GM12872 (cell line): ENCODE results near the gene PTPDC1.

Source experiments
- TF ChIP-seq, protein P1 (sequence below): IDR thresholded peaks from 3 replicates; pipeline ENCODE4 v1.5.1; 2011; ENCODE audit warnings: low read depth, mild to moderate bottlenecking, low read length, moderate library complexity; ENCODE audit not compliant: insufficient read depth

PTPDC1 gene

DNA sequence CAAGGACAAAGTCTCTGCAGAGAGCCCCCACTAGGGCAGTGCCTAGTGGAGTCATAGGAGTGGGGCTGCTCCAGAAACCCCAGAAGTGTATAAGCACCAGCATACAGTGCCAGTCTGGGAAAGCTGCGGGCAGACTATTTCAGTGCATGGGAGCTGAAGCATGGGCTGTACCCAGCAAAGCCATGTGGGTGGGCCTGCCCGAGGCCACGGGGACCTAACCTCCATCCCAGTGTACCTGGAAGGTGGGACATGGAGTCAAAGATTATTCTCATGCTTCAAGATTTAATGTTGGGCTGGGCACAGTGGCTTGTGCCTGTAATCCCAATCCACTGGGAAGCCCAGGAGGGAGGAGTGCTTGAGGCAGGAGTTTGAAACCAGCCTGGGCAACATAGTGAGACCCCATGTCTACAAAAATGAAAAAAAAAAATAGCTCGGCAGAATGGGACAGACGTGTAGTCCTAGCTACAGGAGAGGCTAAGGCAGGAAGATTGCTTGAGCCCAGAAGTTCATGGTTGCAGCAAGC is 36.7 kb downstream of the PTPDC1 start:
- TF ChIP-seq, protein P1, sequence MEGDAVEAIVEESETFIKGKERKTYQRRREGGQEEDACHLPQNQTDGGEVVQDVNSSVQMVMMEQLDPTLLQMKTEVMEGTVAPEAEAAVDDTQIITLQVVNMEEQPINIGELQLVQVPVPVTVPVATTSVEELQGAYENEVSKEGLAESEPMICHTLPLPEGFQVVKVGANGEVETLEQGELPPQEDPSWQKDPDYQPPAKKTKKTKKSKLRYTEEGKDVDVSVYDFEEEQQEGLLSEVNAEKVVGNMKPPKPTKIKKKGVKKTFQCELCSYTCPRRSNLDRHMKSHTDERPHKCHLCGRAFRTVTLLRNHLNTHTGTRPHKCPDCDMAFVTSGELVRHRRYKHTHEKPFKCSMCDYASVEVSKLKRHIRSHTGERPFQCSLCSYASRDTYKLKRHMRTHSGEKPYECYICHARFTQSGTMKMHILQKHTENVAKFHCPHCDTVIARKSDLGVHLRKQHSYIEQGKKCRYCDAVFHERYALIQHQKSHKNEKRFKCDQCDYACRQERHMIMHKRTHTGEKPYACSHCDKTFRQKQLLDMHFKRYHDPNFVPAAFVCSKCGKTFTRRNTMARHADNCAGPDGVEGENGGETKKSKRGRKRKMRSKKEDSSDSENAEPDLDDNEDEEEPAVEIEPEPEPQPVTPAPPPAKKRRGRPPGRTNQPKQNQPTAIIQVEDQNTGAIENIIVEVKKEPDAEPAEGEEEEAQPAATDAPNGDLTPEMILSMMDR, result no peak

- TF ChIP-seq, protein P1, result no peak
Observed at GRCh38 chr9:94126844-94127243, 42.6 kb downstream of the PTPDC1 start.

DNA sequence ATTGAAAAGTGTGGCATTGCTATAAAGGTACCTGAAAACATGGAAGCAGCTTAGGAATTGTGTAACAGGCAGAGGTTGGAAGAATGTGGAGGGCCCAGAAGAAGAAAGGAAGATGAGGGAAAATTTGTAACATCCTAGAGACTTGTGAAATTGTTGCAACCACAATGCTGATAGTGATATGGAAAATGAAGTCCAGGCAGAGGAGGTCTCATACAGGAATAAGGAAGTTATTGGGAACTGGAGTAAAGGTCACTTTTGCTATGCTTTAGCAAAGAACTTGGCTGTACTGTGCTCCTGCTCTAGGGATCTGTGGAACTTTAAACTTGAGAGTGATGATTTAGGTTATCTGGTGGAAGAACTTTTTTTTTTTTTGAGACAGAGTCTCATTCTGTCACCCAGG is 43.5 kb downstream of the PTPDC1 start:
- TF ChIP-seq, protein P1, result no peak

DNA sequence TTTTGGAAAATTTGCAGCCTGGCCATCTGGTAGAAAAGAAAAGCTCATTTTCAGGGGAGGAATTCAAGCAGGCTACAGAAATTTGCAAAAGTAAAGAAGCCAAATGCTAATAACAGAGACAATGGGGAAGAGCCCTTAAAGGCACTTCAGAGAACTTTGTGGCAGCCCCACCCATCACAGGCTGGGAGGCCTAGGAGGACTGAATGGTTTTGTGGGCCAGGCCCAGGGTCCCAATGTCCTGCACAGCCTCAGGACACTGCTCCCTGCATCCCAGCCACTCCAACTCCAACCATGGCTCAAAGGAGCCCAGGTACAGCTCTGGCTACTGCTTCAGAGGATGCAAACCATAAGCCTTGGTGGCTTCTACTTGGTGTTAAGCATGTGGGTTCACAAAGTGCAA is 44.3 kb downstream of the PTPDC1 start:
- TF ChIP-seq, protein P1, result no peak

DNA sequence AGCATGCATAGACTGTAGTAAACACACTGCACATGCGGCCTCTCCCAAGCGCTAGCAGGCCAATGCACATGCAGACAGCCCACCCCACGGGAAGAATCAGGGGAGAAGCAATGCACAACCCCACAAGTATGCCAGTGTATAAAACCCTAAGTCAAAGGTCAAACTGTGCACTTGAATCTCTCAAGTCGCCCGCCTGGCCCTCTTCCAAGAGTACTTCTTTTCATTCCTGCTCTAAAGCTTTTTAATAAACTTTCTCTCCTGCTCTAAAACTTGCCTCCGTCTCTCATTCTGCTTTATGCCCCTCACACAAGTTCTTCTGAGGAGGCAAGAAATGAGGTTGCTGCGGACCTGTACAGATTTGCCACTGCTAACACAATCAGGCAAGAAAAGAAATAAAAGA is 50.4 kb downstream of the PTPDC1 start:
- TF ChIP-seq, protein P1, result no peak

GRCh38 chr9:94135222-94135621 is 51.0 kb downstream of the PTPDC1 start:
- TF ChIP-seq, protein P1, result no peak

GRCh38 chr9:94139672-94140417 is 55.6 kb downstream of the PTPDC1 start:
- TF ChIP-seq, protein P1, result no peak
